GM23248 (cell line): ENCODE data around the gene POLN.

ENCODE experiments used
- EZH2 ChIP-seq: fragments of 200-600 bp; sonication (generic); IDR thresholded peaks from 2 replicates; pipeline ENCODE4 v1.6.1; 2018; ENCODE audit warnings: antibody characterized with exemption, mild to moderate bottlenecking; ENCODE audit not compliant: insufficient read depth, poor library complexity, severe bottlenecking
- EZH2phosphoT487 ChIP-seq: fragments of 200-600 bp; sonication (generic); IDR thresholded peaks from 2 replicates; pipeline ENCODE4 v1.6.1; 2018; ENCODE audit warnings: antibody characterized with exemption, moderate library complexity, mild to moderate bottlenecking, low read depth; ENCODE audit not compliant: insufficient read depth

GRCh38 chr4:2194496-2194895 lies 47.4 kb downstream of the POLN start:
- TF ChIP-seq EZH2 (no peak), EZH2phosphoT487 (no peak)
